HEK293T (cell line): ENCODE data around the gene MAN2A1.

Experiments
- BHLHE40 ChIP-seq: fragments of 450-650 bp; IDR thresholded peaks from 2 replicates; pipeline ENCODE4 v1.6.1; 2016; ENCODE audit warnings: mild to moderate bottlenecking, moderate library complexity, borderline replicate concordance
- ELF4 ChIP-seq: fragments of 450-650 bp; IDR thresholded peaks from 2 replicates; pipeline ENCODE4 v1.6.1; 2017; ENCODE audit warnings: antibody characterized with exemption
- FOXK2 ChIP-seq: fragments of 450-650 bp; IDR thresholded peaks from 2 replicates; pipeline ENCODE4 v1.6.1; 2016; ENCODE audit warnings: mild to moderate bottlenecking
- FOXM1 ChIP-seq: fragments of 450-650 bp; IDR thresholded peaks from 2 replicates; pipeline ENCODE4 v1.6.1; 2017; ENCODE audit warnings: mild to moderate bottlenecking, borderline replicate concordance
- LEF1 ChIP-seq: fragments of 450-650 bp; IDR thresholded peaks from 2 replicates; pipeline ENCODE4 v1.6.1; 2017; ENCODE audit warnings: mild to moderate bottlenecking, borderline replicate concordance
- PKNOX1 ChIP-seq: fragments of 450-650 bp; IDR thresholded peaks from 2 replicates; pipeline ENCODE4 v1.6.1; 2016
- SP1 ChIP-seq: fragments of 450-650 bp; IDR thresholded peaks from 2 replicates; pipeline ENCODE4 v1.6.1; 2017
- SUZ12 ChIP-seq: fragments of 450-650 bp; IDR thresholded peaks from 2 replicates; pipeline ENCODE4 v1.6.1; 2016; ENCODE audit warnings: mild to moderate bottlenecking
- ZNF384 ChIP-seq: fragments of 450-650 bp; IDR thresholded peaks from 2 replicates; pipeline ENCODE4 v1.6.1; 2016

- TF ChIP-seq SP1 (no peak), ZNF384 (no peak), SUZ12 (no peak), PKNOX1 (no peak), LEF1 (no peak), BHLHE40 (no peak), FOXM1 (no peak), ELF4 (no peak), FOXK2 (no peak)
Measured at GRCh38 chr5:109759306-109759705, 69.6 kb downstream of the MAN2A1 start.
